Esophagus muscularis mucosa (tissue), 3 donors: ENCODE data around the gene SDK1.

Experiments used
- CTCF ChIP-seq, 3 experiments: fragments of 200-600 bp in 2 of 3; fragments of 450-650 bp in 1 of 3; sonication (generic) in 2 of 3; IDR thresholded peaks; one replicate each; pipeline ENCODE4 v1.5.1; 2017 to 2019; ENCODE audit warnings: antibody characterized with exemption in 3 of 3, mild to moderate bottlenecking in 2 of 3, moderate library complexity in 1 of 3
- POLR2AphosphoS5 ChIP-seq, 2 donors: sonication (generic); formaldehyde crosslinking; IDR thresholded peaks; one replicate each; pipeline ENCODE4 v1.6.1; 2017; ENCODE audit warnings: antibody characterized with exemption in 2 of 2

- TF ChIP-seq CTCF (IDR thresholded peaks at IDR 0.05) (no peak), POLR2AphosphoS5 (IDR thresholded peaks at IDR 0.05) (no peak)
These were observed 769.2 kb downstream of the SDK1 start for GRCh38 chr7:4070214-4070613.
